HG03045 (cell line): Measurements from ENCODE around the gene RAP1A.
"Not testable (repeated sequence)": the region's sequence is repeated elsewhere in the genome, so short reads cannot be mapped to it uniquely, and the experiment has no call there.

Source experiments
- ATAC-seq: cut with Tn5 transposase; IDR thresholded peaks from one replicate; pipeline ENCODE4 v1.9.1; 2021; ENCODE audit warnings: mild to moderate bottlenecking, moderate library complexity; ENCODE audit not compliant: unreplicated experiment

RAP1A gene

GRCh38 chr1:111628153-111628552 is 8.6 kb downstream of the RAP1A start:
- no peak for ATAC-seq

DNA sequence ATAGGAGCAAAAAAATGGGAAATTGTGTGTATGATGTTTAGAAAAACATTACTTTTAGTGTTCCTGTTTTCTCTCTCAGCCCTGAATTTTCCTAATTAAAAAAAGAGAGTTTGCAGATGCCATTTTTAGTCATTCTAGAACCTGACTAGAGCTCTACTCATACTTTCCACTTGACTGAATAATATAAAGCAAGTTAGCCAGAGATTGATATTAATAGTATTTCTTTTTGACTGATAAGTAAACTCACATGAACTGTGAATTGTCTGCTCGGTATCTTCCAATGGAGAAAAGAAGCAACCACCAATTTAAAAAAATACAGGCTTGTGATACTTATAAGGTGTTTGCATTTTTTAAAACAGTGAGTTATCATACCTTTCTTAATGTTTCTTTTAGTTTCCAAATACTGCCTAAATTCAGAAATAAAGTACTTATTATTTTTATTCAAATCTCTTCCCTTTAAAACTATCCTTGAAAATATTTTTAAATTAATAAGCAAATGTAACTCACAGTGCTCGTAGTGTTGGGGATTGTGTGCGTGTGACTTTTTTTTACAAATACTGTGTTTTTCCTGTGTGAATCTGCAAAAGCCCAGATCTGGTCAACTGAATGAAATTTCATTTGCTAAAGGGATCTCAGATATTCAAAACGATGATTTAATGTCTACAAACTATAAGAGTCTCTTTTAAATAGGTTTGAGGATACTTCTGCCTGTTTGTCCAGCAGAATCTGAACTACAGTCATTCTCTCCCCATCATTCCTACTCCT is 9.8 kb downstream of the RAP1A start:
- ATAC-seq: no peak

GRCh38 chr1:111630567-111630966 is 11.0 kb downstream of the RAP1A start:
- no peak for ATAC-seq

DNA sequence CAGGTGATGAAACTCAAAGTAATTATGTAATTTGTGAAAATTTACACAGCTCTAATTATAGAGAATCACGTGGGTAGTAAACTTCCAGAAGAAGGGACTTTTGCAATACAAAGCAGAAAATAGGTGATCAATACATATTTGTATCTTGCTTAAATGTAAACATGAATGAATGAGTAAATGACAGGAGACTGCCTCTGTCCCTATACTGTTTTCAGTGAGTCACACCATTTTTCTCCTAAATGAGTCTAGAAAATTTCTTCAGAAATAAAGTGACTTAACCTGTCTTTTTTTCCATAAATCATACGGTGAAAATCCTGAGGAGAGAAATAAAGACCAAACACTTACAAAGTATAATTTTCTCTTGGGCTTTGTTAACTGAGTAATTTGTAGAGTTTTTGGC is 11.9 kb downstream of the RAP1A start:
- no peak for ATAC-seq

DNA sequence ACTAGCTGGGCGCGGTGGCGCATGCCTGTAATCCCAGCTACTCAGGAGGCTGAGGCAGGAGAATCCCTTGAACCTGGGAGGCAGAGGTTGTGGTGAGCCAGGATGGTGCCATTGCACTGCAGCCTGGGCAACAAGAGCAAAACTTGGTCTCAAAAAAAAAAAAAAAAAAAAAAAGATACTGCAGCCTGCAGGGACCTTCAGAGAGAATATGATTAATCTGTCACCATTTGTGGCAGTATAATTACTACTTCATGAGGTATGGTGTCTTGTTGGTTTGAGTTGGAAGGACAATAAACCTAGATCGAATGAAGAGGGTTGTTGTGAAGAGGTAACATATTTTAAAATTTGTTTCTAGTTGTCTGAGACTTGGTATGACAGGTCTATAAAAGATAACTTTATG is 13.2 kb downstream of the RAP1A start:
- ATAC-seq: not testable (repeated sequence)

DNA sequence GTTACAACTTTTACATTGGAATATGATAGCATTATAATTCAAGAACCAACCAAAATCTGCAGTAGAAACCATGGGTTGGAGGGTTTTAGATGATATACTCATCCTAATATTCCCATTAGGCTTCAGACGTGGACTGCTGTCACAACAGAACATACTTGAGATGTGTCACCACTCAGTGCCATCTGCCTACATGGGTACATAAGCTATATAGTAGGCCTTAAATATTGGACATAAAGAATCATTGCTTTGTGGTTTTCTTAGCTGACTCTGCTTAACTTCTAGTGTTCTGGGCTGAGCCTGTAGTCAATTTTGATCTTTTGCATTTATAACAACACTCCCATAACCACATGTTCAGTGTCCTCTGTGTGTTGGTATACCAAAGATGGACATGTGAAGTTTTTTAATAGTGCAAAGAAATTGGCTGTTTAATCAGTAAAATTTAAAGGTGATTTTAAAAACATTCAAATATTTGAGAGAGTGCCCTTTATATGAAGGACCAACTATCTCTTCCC is 14.2 kb downstream of the RAP1A start:
- ATAC-seq: no peak

- no peak for ATAC-seq
Measured at GRCh38 chr1:111635324-111636009, 15.9 kb downstream of the RAP1A start.

DNA sequence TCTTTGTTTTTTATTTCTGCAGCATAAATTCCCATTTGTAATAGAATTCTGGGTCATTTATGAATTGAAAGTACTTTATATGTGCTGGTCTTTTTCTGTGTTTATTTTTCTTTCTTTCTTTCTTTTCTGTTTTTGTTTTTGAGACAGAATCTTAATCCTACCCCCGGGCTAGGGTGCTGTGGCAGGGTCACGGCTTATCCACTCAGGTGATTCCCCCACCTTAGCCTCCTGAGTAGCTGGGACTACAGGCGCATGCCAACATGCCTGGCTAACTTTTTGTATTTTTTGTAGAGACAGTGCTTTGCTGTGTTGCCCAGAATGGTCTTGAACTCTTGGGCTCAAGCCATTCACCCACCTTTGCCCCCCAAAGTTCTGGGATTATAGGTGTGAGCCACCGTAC is 18.7 kb downstream of the RAP1A start:
- no peak for ATAC-seq

DNA sequence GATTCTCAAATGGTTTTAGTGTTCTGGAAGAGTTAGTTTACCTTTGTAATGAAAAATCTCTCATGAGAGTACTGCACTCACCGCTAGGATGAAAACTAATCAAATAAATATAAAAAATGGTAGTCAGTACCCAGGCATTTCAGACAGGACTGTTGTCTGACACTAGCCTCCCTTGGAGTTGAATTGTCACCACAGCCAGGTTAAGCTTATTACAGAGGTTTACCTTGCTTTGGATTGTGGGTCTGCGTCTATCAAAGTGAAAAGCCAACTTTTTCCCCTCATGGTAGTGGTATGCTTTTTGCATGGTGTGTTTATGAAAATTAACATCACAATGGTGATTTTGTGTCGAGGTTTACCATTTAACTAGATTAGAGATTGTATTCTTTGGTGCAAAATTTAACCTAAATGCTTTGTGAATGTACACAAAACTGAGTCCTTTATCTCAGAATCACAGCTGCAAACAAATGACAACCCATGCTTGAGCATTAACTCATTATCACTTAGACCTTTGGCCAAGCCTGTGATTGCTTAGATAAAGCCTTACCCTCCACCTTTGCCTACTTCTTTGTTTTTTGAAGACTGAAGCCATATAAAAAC is 20.1 kb downstream of the RAP1A start:
- no peak for ATAC-seq

GRCh38 chr1:111643097-111643496 is 23.5 kb downstream of the RAP1A start:
- ATAC-seq: no peak

GRCh38 chr1:111643696-111644095 is 24.1 kb downstream of the RAP1A start:
- no peak for ATAC-seq

DNA sequence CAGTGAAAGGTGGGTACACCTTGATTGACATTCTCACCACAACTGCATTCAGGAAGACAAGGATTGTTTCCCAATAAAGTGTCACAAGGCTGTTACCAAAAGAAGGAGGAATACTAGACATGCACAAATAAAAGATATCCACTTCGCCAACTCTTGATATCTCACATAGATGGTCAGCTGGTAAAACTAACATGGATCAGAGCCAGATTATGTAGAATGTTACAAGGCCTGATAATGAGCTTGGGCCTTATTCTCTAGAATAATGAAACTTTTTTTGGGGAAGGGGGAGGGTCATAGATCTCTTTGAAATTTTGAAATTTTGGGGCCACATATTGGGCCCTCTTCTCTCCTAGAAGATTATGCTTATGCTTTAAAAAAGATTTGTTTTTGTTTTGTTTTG is 24.9 kb downstream of the RAP1A start:
- ATAC-seq: no peak

- no peak for ATAC-seq
Measured at GRCh38 chr1:111647736-111648135, 28.1 kb downstream of the RAP1A start.

- ATAC-seq: no peak
Measured at GRCh38 chr1:111648806-111649205, 29.2 kb downstream of the RAP1A start.

DNA sequence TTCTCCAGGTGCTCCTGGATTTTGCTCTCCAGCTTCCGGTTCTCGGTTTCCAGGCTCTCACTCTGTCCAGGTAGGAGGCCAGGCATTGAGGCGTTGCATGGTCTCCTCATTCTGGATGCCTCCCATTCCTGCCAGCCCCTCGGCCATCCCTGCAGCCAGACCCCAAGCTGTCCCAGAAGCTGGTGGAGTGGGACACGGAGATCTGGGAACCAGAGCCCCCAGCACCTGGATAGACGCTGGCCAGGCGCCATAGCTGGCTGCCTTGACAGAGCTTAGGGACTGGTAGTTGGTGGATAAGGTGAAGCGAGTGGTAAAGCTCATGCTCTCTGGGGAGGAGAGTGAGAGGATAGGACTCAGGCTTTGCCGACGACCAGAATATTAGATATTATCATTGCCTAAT is 29.6 kb downstream of the RAP1A start:
- no peak for ATAC-seq

DNA sequence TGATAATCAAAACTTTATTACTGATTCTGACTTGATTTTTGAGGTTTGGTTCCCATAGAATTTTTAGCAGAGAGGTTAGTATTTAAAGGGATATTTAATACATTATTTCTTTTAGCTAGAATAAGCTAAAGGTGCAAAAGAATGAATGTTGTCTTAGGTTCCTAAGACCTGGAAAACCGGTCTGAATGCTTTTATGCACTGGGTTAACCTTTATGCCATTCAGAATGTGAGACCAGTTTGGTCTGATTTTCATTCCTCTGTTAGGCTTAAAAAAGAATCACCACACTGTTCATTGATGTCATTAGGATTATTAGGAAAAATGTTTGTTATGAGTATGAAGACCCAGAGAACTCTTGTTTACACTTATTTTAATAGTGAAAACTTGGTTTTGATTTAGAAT is 30.1 kb downstream of the RAP1A start:
- ATAC-seq: no peak

- ATAC-seq: no peak
Measured at GRCh38 chr1:111653709-111654108, 34.1 kb downstream of the RAP1A start.

DNA sequence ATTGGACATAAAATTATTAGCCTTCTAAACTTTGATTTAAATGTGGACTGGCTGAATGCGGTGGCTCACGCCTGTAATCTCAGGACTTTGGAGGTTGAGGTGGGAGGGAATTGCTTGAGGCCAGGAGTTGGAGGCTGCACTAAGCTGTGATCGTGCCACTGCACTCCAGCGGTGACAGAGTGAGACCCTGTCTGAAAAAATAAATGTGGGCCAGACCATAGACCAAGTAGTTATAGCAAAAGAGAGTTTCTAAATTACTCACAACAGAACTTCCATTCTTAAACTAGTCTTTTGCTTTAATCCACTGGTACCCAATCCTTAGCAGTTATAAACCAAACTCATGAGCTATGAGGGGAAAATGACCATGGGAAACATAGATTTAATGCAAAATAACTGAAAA is 35.2 kb downstream of the RAP1A start:
- peak; percentile 61 for ATAC-seq

- no peak for ATAC-seq
Measured at GRCh38 chr1:111656086-111657017, 36.8 kb downstream of the RAP1A start.

DNA sequence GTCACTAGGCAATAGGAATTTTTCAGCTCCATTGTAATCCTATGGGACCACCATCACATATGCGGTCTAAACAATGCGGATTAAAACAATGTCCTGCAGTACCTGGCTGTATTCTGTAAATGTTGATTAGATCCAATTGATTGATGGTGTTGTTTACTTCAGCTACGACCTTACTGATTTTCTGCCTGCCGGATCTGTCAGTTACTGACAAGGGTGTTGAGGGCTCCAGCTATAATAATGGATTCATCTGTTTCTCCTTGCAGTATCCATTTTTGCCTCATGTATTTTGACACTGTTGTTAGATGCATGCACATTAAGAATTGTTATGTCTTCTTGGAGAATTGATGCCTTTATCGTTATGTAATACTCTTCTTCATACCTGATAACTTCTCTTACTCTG is 39.0 kb downstream of the RAP1A start:
- no peak for ATAC-seq
